Neutrophil (primary cell): ENCODE results near the gene RABEP1.
"Not testable (repeated sequence)": the region's sequence is repeated elsewhere in the genome, so short reads cannot be mapped to it uniquely, and the experiment has no call there.

Source experiments
- H3K27ac ChIP-seq: fragments of 200-600 bp; sonication (generic); 2 replicates; pipeline ENCODE4 v1.5.1; 2016; ENCODE audit warnings: mild to moderate bottlenecking, moderate library complexity
- H3K27me3 ChIP-seq: fragments of 200-600 bp; sonication (generic); 2 replicates; pipeline ENCODE4 v1.6.0; 2016; ENCODE audit warnings: mild to moderate bottlenecking
- H3K36me3 ChIP-seq: fragments of 200-600 bp; sonication (generic); 2 replicates; pipeline ENCODE4 v1.5.1; 2017
- H3K4me1 ChIP-seq, 2 experiments: fragments of 200-600 bp in 1 of 2; sonication (generic) in 1 of 2; 1 replicate in 1 of 2; 2 replicates in 1 of 2; pipeline versions ENCODE4 v1.5.1 to v1.6.1; 2013 to 2016; ENCODE audit warnings: low read depth in 1 of 2, low read length in 1 of 2, mild to moderate bottlenecking in 1 of 2, moderate library complexity in 1 of 2; ENCODE audit not compliant: control insufficient read depth in 1 of 2, insufficient read depth in 1 of 2
- H3K4me3 ChIP-seq, 2 experiments: fragments of 200-600 bp in 1 of 2; sonication (generic) in 1 of 2; 1 replicate in 1 of 2; 2 replicates in 1 of 2; pipeline ENCODE4 v1.5.1; 2013 to 2016; ENCODE audit warnings: low read depth in 1 of 2, low read length in 1 of 2, mild to moderate bottlenecking in 1 of 2, moderate library complexity in 1 of 2
- H3K9me3 ChIP-seq: fragments of 200-600 bp; sonication (generic); 2 replicates; pipeline ENCODE4 v1.5.1; 2016
- TF ChIP-seq, protein P1 (sequence below): fragments of 200-600 bp; sonication (generic); IDR thresholded peaks from 2 replicates; pipeline ENCODE4 v1.5.1; 2016; ENCODE audit warnings: antibody characterized with exemption

Gene RABEP1

DNA sequence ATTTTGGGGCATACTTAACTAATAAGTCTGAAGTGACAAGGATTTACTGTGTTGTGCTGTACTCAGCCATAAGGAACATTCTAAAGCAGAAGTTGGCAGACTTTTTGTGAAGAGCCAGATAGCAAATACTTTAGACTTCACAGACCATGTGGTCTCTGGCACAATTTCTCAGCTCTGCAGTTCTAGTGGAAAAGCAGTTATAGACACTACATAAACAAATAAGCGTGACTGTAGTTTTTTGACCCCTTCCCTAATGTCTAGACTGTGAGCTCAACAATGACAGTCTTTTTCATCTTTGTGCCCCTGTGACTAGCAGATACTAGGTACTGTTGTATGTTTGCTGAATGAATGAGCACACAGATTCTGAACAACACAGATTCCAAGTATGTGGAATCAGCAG, 142.8 kb downstream of the RABEP1 start:
- Histone ChIP-seq H3K9me3 (no peaks in the 10 kb centered on the region), H3K4me1 (peaks cover 10 to 11% of the 10 kb centered on the region in 2 experiments), H3K4me3 (no peak overlapping the region), H3K27ac (no peak overlapping the region), H3K36me3 (peaks cover 71% of the 10 kb centered on the region), H3K27me3 (no peaks in the 10 kb centered on the region)
- TF ChIP-seq, protein P1, sequence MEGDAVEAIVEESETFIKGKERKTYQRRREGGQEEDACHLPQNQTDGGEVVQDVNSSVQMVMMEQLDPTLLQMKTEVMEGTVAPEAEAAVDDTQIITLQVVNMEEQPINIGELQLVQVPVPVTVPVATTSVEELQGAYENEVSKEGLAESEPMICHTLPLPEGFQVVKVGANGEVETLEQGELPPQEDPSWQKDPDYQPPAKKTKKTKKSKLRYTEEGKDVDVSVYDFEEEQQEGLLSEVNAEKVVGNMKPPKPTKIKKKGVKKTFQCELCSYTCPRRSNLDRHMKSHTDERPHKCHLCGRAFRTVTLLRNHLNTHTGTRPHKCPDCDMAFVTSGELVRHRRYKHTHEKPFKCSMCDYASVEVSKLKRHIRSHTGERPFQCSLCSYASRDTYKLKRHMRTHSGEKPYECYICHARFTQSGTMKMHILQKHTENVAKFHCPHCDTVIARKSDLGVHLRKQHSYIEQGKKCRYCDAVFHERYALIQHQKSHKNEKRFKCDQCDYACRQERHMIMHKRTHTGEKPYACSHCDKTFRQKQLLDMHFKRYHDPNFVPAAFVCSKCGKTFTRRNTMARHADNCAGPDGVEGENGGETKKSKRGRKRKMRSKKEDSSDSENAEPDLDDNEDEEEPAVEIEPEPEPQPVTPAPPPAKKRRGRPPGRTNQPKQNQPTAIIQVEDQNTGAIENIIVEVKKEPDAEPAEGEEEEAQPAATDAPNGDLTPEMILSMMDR = no peak

DNA sequence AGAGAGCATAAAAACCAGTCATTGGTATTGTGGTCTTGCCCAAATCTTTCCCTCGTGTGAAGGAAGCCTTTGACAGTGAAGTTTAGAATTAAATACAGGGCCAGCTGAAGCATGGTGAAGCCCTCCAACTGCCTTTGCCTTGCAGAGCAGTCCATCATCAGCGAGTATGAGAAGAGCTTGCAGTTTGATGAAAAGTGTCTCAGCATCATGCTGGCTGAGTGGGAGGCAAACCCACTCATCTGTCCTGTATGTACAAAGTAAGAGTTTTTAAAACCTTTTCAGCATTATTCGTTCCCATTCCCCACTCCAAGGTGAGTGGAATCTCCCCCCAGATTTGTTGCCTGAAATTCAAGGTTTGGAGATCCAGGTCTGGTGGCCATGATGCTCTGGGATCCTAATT, 143.7 kb downstream of the RABEP1 start:
- Histone ChIP-seq H3K27me3 (no peaks in the 10 kb centered on the region), H3K27ac (no peak overlapping the region), H3K4me3 (no peak overlapping the region), H3K4me1 (peaks cover 2 to 4% of the 10 kb centered on the region in 2 experiments), H3K9me3 (no peaks in the 10 kb centered on the region), H3K36me3 (peaks cover 80% of the 10 kb centered on the region)
- TF ChIP-seq, protein P1 = no peak

DNA sequence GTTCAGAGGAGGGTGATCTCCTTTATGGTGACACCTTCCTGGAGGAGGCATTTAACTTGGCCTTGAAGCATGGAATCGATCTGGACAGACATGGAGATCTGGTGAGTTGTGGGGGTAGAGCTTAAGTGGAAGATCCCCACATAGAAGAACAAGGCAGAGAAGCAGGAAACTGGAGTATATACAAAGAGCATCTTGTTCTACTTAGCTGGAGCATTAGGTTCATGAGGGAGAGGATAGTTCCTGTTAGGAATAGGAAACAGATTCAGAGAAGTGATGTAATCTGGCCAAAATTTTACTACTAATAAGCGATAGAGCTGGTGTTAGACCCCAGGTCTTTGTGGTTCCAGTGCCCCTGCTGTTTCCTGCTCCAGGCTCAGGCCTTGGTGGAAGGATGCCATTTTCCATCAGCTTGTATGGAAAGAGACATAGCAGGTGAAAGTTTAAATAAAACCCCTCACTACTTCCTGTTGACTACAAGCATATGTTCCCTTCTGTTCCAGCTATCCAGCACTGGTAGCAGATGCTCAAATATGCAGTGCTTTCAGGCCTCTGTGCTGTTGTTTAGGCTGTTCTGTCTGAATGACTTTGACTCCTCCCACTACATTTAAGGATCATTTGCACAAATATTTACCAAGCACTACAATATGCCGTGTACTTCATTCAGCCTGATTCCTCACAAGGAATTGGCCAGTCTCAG, 147.3 kb downstream of the RABEP1 start:
- TF ChIP-seq, protein P1 = no peak
- H3K4me1 ChIP-seq = no peaks in the 10 kb centered on the region
- no peaks in the 10 kb centered on the region for H3K9me3 ChIP-seq
- no peak overlapping the region for H3K27ac ChIP-seq
- no peak overlapping the region for H3K4me3 ChIP-seq
- no peaks in the 10 kb centered on the region for H3K27me3 ChIP-seq
- peaks cover 95% of the 10 kb centered on the region for H3K36me3 ChIP-seq

DNA sequence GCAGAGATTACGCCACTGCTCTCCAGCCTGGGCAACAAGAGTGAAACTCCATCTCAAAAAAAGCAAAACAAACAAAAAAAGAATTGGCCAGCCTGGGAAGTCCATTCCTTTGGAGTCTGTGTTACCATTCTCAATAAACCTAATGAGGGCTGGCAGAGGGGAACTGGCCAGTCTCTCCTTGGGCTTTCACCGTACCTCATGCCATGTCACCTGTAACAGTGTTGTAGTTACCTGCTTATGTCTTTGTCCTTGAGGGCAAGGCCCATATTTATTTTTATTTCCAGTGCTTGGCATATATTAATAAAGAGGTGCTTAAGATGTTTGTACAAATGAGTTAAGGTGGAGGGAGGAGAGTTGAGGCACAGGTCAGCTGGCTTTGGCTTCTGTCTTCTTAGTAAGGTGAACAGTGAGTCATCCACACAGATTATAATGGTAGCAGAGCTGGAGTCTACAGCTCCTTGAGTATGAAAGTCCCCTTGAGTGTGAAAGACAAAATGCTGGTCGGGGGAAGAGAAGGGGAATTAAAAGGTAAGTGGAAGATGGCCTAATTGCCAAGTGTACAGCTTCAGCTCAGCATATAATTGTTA, 148.4 kb downstream of the RABEP1 start:
- TF ChIP-seq, protein P1 = no peak
- Histone ChIP-seq H3K9me3 (no peaks in the 10 kb centered on the region), H3K4me3 (no peak overlapping the region), H3K36me3 (peaks cover 94% of the 10 kb centered on the region), H3K27me3 (no peaks in the 10 kb centered on the region), H3K27ac (no peak overlapping the region), H3K4me1 (no peaks in the 10 kb centered on the region)

DNA sequence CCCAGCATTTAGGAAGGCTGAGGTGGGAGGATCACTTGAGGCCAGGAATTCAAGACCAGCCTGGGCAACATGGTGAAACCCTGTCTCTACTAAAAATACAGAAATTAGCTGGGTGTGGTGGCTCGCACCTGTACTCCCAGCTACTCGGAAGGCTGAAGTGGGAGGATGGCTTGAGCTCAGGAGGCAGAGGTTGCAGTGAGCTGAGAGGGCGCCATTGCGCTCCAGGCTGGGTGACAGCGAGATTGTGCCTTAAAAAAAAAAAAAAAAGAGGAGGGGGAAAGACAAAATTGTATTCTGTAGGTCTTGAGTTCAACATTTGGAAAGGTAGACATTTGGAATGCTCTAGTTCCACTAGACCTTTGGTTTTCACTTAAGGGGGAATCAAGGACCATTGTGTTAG, 149.2 kb downstream of the RABEP1 start:
- peaks cover 87% of the 10 kb centered on the region for H3K36me3 ChIP-seq
- not testable (repeated sequence) for H3K4me3 ChIP-seq, H3K9me3 ChIP-seq, H3K27me3 ChIP-seq, H3K27ac ChIP-seq, H3K4me1 ChIP-seq

DNA sequence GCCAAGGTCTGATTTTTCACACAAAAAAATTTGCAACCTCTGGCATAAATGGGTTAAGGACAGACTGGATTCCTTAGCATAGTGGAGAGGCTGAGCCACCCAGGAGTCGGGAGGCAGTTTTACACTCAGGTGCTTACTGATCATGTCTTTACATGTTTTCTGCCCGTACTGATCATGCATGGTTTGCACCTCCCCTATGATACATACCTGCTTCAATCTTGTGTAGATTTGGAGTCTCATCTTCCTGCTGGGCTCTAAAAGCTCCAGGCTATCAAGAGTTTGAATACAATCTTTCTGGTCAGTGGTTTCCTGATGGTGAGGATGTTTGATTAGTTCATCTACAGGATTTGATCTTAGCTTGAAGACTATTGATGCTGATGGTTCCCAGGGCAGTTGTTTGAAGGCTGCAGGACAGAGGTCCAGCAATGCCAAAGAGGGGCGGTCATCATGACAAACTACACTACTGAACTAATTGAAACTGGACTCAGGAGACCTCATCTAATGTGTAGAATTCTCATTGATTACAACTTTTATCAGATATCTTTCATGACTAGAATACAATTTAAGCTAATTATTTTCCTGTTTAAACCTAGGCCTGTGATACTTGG, 150.0 kb downstream of the RABEP1 start:
- TF ChIP-seq, protein P1 = no peak
- H3K27ac ChIP-seq = no peak overlapping the region
- H3K27me3 ChIP-seq = no peaks in the 10 kb centered on the region
- peaks cover 80% of the 10 kb centered on the region for H3K36me3 ChIP-seq
- no peaks in the 10 kb centered on the region for H3K4me1 ChIP-seq
- H3K9me3 ChIP-seq = no peaks in the 10 kb centered on the region
- no peak overlapping the region for H3K4me3 ChIP-seq
